HG03175 (cell line): ENCODE data around the gene ELMO3.
A peak's percentile ranks its signal among the peaks of the same experiment; 100 is the strongest.

ENCODE experiments used
- ATAC-seq: cut with Tn5 transposase; IDR thresholded peaks from one replicate; pipeline ENCODE4 v1.9.1; 2021; ENCODE audit warnings: mild to moderate bottlenecking, moderate library complexity; ENCODE audit not compliant: unreplicated experiment

ELMO3 gene, protein sequence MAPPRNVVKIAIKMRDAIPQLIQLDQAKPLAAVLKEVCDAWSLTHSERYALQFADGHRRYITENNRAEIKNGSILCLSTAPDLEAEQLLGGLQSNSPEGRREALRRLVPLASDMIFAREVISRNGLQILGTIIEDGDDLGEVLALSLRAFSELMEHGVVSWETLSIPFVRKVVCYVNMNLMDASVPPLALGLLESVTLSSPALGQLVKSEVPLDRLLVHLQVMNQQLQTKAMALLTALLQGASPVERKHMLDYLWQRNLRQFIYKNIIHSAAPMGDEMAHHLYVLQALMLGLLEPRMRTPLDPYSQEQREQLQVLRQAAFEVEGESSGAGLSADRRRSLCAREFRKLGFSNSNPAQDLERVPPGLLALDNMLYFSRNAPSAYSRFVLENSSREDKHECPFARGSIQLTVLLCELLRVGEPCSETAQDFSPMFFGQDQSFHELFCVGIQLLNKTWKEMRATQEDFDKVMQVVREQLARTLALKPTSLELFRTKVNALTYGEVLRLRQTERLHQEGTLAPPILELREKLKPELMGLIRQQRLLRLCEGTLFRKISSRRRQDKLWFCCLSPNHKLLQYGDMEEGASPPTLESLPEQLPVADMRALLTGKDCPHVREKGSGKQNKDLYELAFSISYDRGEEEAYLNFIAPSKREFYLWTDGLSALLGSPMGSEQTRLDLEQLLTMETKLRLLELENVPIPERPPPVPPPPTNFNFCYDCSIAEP

DNA sequence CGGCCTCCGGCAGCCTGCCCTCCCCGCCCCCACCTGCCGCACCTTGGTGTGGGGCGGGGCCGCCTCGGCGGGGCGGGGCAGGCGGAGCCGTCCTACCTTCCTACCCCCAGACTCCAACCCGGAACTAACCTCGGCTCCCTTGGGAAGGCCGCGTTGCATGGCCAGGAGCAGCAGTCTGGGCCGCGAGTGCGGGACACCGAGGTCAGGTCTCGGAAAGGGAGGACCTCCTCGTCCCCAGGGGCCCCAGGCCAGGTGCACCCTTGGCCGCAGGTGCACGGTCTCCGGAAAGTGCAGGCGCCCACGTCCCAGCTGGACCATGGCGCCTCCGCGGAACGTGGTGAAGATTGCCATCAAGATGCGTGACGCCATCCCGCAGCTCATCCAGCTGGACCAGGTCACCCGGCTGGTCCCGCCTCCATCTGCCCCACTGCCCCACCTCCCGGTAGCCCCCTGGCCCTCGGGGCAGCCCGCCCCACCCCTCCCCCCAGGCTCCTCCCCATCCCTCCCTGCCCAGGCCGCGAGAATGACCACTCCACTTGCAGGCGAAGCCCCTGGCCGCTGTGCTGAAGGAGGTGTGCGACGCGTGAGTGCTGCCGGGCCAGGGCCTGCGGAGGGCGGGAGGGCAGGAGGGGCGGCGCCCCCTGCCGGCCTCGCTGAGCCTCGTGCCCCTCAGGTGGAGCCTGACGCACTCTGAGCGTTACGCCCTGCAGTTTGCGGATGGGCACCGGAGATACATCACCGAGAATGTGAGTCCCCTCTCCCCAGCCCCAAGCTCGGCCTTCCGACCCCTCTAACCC, at the start of gene ELMO3:
TSS of gene ELMO3 (plus strand) at position 121 of the 797 bp plus-strand sequence. CDS start at position 317, 196 bp downstream.
- ATAC-seq, result no peak

DNA sequence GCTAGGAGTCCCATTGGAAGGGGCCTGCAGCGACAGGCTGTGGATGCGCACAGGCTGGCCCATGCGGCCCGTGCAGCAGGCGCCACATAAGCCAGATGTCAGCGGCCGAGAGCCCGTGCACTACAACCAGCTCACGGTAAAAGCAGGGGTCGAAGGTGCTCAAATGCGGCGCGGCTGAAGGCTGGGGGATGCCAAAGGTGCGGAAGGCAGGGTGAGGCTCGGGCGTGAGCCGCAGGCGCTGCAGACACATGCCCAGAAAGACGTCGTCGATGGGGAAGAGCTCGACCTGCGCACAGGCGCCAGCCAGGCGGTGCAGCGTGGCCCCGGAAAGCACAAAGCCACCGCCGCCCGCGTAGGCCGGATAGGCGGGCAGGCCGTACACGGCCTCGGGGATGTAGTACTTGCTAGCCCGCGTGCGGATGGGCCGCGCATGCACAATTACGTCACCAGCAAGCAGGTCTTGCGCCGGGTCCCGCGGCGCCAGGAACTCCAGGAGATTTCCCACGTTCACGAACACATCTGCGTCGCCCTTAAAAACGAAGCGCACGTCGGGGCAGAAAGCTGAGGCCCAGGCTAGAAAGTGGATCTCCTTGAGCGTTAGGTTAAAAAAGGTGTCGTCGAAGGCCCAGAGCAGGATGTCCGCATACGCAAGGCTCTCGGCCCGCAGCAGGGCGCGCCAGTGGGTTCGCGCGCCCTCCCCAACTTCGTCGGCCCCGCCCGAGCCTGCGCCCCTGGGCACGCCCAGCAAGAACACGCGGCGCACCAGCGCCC, 49.5 kb upstream of the ELMO3 start:
- no peak for ATAC-seq

DNA sequence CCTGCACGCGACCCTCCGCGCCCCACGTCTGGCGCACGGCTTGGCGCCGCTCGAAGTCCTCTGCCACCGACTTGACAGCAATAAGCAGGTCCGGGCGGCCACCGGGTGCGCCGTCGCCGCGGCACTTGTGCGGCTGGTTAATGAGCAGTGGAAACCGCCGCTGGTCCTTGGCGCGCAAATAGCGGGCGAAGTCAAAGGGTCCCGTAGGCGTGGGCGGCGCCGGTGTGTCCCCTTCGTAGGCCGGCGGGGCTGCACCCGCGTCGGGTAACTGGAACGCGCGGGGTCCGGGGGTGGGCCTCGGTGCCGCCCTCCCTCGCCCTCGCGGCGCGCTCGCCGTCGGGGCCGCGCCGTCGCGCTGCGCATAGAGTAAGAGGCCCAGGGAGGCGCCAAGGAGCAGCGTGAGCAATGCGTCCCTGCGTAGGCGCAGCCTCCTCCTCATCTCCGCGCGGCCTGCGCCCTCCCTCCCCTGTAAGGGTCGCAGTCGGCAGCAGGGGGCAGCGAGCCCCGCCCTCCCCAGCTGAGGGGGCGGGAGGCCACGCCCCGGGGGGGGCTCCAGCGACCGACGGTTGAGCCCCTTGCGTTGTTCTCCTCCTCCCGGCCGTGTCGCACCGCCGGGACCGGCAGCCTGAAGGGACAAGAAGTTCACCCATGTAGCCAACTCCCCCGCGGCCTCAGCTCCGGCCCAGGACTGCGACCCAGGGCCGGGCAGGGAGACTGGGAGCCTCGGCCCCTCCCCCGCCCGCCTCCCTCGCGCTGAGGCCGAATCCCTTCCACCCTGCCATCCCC, 48.7 kb upstream of the ELMO3 start:
- peak; percentile 49 for ATAC-seq

DNA sequence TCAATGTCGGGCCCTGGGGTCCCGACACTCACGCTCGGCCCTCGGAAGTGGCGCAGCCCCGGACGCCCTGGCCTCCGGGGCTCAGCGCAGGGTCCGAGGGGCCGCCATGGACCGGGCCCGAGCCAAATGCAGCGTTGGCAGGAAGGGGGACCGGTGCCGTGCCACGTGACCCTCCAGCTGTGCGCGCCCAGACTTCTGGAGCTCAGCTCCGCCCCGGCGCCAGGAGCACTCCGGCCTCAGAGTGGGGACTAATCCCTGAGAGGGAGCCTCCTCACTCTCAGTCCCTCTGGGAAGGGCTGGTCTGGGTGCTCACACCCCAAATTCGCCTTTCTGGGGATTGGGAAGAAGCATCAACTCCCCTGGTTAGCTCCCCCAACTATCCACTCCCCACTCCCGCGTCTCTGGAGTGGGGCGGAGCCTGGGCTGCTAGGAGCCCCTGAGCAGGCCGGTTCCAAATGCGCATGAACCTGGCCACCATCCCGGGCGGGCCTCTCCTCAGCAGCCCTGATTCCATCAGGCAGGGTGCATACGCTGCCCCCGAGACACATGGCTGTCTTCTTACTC, 48.0 kb upstream of the ELMO3 start, which contains the start of gene B3GNT9:
TSS of gene B3GNT9 (minus strand) at position 166 of the 564 bp plus-strand sequence. CDS start 513 bp downstream, outside the sequence.
- peak; percentile 39 for ATAC-seq

DNA sequence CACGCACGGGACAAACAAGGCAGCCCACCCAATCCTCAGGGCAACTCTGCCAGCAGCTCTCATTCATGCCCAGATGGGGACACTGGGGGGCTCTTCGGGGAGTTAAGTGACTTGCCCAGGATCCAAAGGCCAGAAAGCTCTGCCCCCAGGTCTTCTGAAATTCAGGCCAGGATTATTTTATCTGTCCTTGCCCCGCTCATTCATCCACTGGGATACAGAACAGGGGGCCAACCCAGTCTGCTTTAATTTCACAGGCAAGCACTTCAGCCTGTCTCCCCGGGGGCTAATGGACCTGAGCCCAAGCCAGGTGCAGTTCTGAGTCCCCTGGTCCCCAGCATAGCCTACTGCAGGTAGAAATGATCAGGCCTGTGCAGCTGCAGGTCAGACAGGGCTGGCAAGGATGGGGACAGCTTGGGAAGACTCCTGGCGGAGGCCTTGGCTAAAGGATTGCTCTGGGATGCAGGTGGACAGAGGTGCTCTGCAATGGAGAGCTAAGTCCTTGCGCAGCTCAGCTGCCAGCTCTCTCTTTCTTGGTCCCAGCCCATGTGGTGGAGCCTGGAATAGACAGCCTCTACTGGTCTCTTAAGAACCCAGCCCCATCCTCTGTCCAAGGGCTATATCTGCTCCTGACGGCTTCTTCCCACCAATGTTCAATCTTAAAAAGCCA, 47.4 kb upstream of the ELMO3 start:
- ATAC-seq, result no peak

DNA sequence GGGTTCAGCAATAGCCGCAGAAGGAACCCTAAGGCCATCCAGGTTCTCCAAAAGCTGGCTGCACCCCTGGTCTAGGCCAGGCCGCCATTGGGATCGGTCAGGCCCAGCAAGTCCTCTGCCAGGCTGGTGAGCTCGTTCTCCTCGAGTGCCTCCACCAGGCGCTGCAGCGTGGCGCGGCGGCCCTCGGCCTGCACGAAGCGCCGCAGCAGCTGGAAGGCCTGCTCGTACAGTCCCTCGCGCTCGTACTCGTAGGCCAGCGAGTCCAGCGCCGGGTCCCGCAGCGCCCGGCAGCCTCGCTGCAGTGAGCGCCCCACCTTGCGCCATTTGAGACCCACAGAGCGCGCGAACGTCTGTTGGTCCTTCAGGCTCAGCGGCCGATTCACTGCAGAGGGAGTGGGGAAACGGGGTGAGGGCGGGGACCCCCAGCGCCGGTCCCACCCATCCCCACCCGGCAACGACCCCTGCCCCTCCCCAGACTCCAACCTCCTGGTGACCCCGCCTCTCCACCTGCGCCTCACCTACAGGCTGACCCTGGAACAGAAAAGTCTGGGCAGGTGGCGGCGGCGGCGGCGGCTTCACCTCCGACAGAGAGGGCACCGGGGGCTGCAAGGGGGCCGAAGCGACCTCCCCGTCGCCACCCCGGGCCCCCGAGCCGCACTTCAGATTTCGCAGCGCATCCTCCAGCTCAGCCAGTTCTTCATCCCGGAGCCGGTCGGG, 44.2 kb upstream of the ELMO3 start:
- ATAC-seq, result no peak

DNA sequence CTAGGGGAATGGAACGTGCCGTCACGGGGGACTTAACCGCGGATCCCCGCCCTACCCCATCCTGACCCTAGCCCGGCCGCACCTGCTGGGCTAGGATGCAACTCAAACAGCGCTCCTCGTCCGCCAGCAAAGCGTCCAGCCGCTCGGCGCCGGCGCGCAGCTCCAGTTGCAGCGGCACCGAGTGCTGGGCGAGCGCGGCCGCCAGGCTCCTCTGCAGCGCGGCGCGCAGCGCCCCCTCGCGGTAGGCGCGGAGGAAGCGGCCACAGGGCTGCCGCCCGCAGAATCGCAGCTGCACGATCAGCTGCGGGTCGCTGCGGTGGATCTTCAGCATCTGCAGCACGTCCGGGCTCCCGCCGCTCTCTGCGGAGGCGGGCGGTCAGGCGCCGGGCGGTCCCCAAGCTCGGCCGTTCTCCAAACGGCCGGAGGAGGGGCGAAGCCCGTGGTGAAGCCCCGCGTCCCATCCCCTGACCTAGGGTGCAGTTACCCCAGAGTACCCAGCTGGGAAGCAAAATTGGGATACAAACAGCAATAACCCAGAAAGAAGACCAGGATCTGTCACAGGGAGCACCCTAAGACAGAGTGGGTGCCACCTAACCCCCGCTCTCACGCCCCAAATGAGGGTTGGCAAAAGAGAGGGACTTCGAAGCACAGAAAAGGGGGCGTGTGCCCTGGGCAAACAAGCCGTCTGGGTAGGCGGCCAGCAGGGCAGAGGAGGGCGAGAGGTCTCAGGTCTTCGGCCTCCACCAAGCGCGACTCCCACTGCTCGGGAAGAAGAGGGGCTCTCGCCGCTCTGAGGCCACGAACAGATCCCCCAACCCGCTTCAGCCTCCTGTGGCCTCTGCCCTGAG, 43.4 kb upstream of the ELMO3 start:
- peak; percentile 21 for ATAC-seq

DNA sequence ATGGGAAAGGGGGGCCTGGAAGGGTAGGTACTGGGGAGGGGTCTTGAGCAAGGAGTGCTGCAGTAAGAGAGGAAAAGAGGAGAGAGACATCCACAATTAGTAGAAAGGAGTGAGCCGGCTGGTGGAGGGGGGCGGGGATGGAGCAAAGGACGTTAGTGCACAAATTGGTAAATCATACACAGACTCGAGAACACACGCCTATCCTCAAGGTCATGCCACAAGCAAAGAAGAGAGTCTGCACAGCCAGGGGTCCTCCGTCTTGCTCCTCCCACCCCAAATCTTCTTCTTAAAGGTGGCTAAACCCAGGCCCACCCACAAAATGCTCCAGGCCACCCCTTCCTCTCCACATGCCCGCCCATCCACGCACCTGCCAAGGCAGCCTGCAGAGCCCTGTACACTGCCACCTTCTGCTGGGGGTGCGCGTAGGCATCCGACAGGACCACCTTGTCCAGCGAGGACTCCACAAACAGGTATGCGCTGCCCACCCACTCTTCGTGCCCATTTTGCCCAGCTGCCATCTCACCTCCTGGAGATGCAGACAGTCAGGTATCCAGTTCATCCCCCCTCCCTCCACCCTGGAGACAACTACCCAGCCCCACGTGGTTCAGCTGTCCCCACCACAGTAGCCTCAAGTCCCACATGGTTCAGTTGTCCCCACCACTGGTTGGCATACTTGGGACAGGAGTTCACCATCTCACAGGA, 42.6 kb upstream of the ELMO3 start:
- no peak for ATAC-seq

DNA sequence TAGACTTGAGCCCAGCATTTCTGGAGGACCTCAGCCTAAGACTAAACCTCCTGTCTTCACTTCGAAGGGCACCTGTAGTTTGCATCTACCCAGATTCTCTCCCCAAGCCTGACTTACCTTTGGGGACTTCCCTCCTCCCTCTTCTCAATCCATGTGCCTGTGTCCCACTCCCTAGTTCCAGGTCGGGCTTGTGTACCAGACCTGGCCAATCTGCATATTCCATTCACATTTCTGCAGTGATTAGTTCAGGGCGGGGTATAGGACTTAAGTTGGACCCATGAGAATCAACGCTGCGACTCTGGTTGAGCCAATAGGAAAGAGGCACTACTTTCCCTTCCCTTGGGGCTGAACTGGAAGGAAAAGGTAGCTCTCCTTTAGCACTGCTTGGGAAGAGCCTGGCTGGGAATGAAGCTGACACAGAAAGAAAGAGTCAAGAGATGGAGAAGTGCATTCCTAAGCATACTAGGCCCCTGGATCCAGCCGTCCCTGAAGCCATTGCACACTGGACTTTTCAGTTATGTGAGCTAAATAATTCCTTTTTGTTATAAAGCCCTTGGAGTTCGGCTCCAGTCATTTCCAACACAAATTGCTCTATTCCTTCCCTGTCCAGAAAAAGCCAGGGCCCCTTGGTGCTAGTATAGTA, 41.7 kb upstream of the ELMO3 start:
- ATAC-seq, result no peak

DNA sequence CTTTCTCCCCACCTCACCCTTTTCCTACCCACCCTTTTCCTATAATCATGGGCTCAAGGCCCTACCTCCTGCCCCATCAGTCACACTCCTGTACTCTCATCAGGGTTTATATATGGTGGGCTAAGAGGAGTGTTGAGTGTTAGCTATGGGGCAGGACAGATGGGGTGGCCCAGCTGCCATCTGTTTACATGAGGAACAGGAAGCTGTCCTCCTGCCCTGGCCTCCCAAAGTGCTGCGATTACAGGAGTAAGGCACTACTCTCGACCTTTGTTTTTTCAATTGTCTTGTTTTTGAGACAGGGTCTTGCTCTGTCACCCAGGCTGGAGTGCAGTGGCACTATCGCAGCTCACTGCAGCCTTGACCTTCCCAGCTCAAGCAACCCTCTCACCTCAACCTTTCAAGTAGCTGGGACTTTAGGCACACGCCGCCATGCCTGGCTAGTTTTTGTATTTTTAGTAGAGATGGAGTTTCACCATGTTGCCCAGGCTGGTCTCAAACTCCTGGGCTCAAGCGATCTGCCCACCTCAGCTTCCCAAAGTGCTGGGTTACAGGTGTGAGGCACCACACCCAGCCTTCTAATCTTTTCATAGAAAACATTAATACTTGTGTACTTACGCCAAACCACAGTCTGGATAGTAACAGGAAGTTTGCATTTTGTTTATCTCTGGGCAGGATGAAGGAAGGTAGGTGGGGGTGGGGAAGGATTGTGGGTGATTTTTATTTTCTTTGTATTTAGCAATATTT, 40.9 kb upstream of the ELMO3 start:
- no peak for ATAC-seq

DNA sequence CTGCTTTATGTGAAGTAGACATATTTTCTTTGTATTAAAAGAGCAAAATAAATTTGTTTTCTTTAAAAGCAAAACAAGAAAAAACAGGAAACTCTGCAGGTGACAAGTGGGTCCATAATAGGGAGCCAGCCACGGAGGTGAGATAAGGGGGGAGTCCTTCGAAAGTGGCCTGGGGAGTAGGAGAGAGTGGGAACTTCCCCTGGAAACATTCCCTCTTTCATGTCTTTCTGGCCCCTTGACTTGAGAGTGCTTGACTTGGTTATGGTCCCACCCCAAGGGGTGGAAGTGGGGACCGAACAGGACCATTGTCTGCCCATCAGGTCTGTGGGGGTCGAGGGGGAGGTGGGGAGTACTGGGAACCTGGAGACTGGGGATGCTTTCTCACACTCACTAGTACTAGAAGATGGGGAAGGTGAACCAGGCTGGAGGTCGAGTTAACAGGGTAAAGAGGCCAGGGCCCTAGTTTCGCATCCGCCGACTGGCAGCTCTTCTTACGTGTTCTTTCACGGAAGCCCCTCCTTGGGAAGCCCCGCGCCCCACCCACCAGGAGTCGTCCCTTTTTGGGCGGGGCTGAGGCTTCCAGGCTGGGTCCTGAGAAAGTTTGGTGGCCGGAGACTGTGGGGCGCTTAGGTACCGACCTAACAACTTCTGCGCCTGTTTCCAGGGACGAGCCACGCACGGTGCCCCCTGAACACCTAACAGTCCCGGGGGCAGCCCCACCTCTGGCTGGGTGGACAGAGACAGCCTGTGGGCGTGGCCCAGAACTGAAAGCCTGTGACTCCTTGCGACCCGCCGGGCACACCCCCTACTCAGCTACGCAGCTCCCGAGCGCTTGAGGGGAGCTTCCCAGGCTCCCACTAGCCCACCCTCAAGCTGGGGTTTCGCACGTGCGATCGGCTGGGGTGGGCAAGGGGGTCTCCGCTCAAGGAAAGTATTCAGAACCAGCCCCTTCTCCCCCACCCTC, 40.0 kb upstream of the ELMO3 start:
- ATAC-seq, result peak; percentile 32

DNA sequence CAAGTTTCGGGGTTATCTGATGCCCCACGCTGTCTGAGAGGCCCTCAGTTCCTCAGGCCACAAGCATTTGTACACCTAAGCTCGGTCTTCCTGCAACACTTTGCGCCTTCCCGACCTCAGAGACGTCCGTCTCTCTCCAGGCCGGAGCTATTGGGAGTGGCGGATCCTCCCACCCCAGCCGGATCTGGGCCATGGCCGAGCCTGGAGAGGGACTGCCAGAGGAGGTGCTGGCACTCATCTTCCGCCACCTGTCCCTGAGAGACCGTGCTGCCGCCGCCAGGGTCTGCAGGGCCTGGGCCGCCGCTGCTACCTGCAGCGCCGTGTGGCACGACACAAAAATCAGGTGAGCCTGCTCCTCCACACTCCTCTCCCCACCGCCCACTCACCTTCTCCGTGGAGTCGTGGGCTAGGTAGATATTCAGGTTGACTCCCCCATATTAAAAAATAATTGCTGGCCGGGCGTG, 37.3 kb upstream of the ELMO3 start:
- ATAC-seq, result no peak

DNA sequence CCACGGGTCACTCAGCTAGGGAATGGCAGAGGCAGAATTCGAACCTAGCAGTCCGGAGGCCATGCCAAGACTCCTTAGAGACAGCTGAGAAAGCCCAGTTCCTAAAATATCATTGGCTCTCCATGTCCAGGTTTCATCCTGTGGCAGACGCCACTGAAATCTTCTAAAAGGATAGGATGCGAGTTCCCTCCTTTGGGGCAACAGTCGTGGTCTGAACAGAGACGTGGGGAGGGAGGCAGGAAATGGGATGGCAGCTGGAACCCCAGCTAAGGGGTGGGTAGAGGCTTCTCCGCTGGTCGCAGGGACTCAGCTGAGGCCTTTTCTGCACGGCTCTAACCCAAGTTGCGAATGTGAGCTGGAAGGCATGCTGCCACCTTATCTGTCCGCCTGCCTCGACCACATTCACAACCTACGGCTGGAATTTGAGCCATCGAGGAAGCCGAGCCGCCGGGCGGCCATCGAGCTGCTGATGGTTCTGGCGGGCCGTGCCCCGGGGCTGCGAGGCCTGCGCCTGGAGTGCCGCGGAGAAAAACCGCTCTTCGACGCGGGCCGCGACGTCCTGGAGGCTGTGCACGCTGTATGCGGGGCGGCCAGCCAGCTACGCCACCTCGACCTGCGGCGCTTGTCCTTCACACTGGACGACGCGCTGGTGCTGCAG, 36.3 kb upstream of the ELMO3 start:
- no peak for ATAC-seq
